Mesendoderm (in vitro differentiated cells): ENCODE results near the gene OPCML.
A peak's percentile ranks its signal among the peaks of the same experiment; 100 is the strongest.

Experiments used
- DNase-seq: peaks from one replicate; pipeline ENCODE4 v3.0.0; 2013
- H2AK5ac ChIP-seq: 2 replicates; pipeline ENCODE4 v1.6.1; 2013; ENCODE audit warnings: low read length, inconsistent platforms
- H2BK120ac ChIP-seq: 2 replicates; pipeline ENCODE4 v1.6.1; 2013; ENCODE audit warnings: low read depth, mild to moderate bottlenecking, low read length, moderate library complexity, mixed read lengths
- H2BK15ac ChIP-seq: replicated peaks from 2 replicates; pipeline ENCODE4 v1.6.1; 2013; ENCODE audit warnings: low read depth, mild to moderate bottlenecking, moderate library complexity
- H2BK5ac ChIP-seq: 2 replicates; pipeline ENCODE4 v1.6.1; 2013; ENCODE audit warnings: low read length, inconsistent platforms
- H3K18ac ChIP-seq: 2 replicates; pipeline ENCODE4 v1.6.1; 2013; ENCODE audit warnings: mild to moderate bottlenecking, low read length, mixed read lengths
- H3K23ac ChIP-seq: one replicate; pipeline ENCODE4 v1.6.1; 2013; ENCODE audit warnings: low read length
- H3K27ac ChIP-seq: 2 replicates; pipeline ENCODE4 v1.5.1; 2013; ENCODE audit warnings: low read depth, mild to moderate bottlenecking, inconsistent platforms, low read length, moderate library complexity
- H3K27me3 ChIP-seq: 2 replicates; pipeline ENCODE4 v1.6.1; 2013; ENCODE audit warnings: low read length, control low read depth, mild to moderate bottlenecking, inconsistent platforms; ENCODE audit not compliant: insufficient read depth, poor library complexity
- H3K36me3 ChIP-seq: 2 replicates; pipeline ENCODE4 v1.6.1; 2013; ENCODE audit warnings: low read length, inconsistent platforms; ENCODE audit not compliant: control insufficient read depth, insufficient read depth
- H3K4ac ChIP-seq: one replicate; pipeline ENCODE4 v1.6.1; 2013; ENCODE audit warnings: low read depth, mild to moderate bottlenecking, low read length, moderate library complexity
- H3K4me1 ChIP-seq: 2 replicates; pipeline ENCODE4 v1.6.1; 2013; ENCODE audit warnings: low read depth, low read length, inconsistent platforms; ENCODE audit not compliant: control insufficient read depth
- H3K4me2 ChIP-seq: 2 replicates; pipeline ENCODE4 v1.6.1; 2013; ENCODE audit warnings: low read length
- H3K4me3 ChIP-seq: 2 replicates; pipeline ENCODE4 v1.5.1; 2013; ENCODE audit warnings: mild to moderate bottlenecking, low read length
- H3K56ac ChIP-seq: one replicate; pipeline ENCODE4 v1.6.1; 2013; ENCODE audit warnings: low read length
- H3K79me1 ChIP-seq: 2 replicates; pipeline ENCODE4 v1.6.1; 2013; ENCODE audit warnings: low read length, inconsistent platforms
- H3K79me2 ChIP-seq: 2 replicates; pipeline ENCODE4 v1.6.1; 2013; ENCODE audit warnings: mild to moderate bottlenecking, low read length; ENCODE audit not compliant: control insufficient read depth, insufficient read depth
- H3K9ac ChIP-seq: 2 replicates; pipeline ENCODE4 v1.6.1; 2013; ENCODE audit warnings: low read length, inconsistent platforms
- H4K5ac ChIP-seq: one replicate; pipeline ENCODE4 v1.6.1; 2013; ENCODE audit warnings: low read length
- H4K8ac ChIP-seq: one replicate; pipeline ENCODE4 v1.6.1; 2013; ENCODE audit warnings: low read depth, mild to moderate bottlenecking, control low read depth, low read length, moderate library complexity
- whole genome bisulfite sequencing: extraction: QIAGEN DNeasy Blood & Tissue Kit; methylation state at CpG from one replicate; pipeline ENCODE4 v1.1.7; 2013; ENCODE audit warnings: low lambda C conversion rate, missing lambda C conversion rate; ENCODE audit not compliant: insufficient coverage; ENCODE audit errors: extremely low coverage; 5-methylcytosine and 5-hydroxymethylcytosine counted together

The OPCML gene

GRCh38 chr11:133399294-133399693, 133.0 kb downstream of the OPCML start:
- Histone ChIP-seq H3K9ac (no peak overlapping the region), H3K4me1 (no peaks in the 10 kb centered on the region), H3K4me3 (no peak overlapping the region), H3K23ac (no peak overlapping the region), H3K27ac (no peak overlapping the region), H3K79me2 (no peaks in the 10 kb centered on the region), H3K56ac (no peak overlapping the region), H3K79me1 (no peaks in the 10 kb centered on the region), H3K18ac (no peak overlapping the region), H4K8ac (no peak overlapping the region), H2BK5ac (no peak overlapping the region), H2BK15ac (no peak overlapping the region), H3K36me3 (no peaks in the 10 kb centered on the region), H2BK120ac (no peak overlapping the region), H2AK5ac (no peak overlapping the region), H3K4ac (no peak overlapping the region), H3K27me3 (no peaks in the 10 kb centered on the region), H3K4me2 (no peak overlapping the region), H4K5ac (no peak overlapping the region)
- no peak for DNase-seq
- WGBS: no CpG with 5 or more reads among the region's 2 CpGs

GRCh38 chr11:133390803-133391202, 141.5 kb downstream of the OPCML start:
- no peaks in the 10 kb centered on the region for H3K79me1 ChIP-seq
- no peak overlapping the region for H2BK15ac ChIP-seq
- no peak overlapping the region for H2BK5ac ChIP-seq

GRCh38 chr11:133388975-133389568, 143.2 kb downstream of the OPCML start:
- Histone ChIP-seq H3K4ac (no peak overlapping the region), H3K9ac (no peak overlapping the region), H3K23ac (no peak overlapping the region), H2BK120ac (no peak overlapping the region), H3K79me2 (no peaks in the 10 kb centered on the region), H3K18ac (no peak overlapping the region), H3K4me3 (no peak overlapping the region), H3K36me3 (no peaks in the 10 kb centered on the region), H2BK15ac (no peak overlapping the region), H4K8ac (no peak overlapping the region), H2AK5ac (no peak overlapping the region), H3K79me1 (no peaks in the 10 kb centered on the region), H2BK5ac (no peak overlapping the region), H3K4me2 (no peak overlapping the region), H3K27ac (no peak overlapping the region), H4K5ac (no peak overlapping the region), H3K4me1 (no peaks in the 10 kb centered on the region), H3K27me3 (no peaks in the 10 kb centered on the region), H3K56ac (no peak overlapping the region)
- peak; percentile 34 for DNase-seq
- WGBS: 100% methylated on average over 1 of the region's 5 CpGs

More at GRCh38 chr11:133390803-133391202, 141.5 kb downstream of the OPCML start:
- Histone ChIP-seq H3K23ac (no peak overlapping the region), H3K27ac (no peak overlapping the region), H3K36me3 (no peaks in the 10 kb centered on the region), H3K56ac (no peak overlapping the region), H3K4me1 (no peaks in the 10 kb centered on the region), H4K8ac (no peak overlapping the region), H4K5ac (no peak overlapping the region), H2BK120ac (no peak overlapping the region), H3K18ac (no peak overlapping the region), H3K79me2 (no peaks in the 10 kb centered on the region), H3K4me3 (no peak overlapping the region), H3K4ac (no peak overlapping the region), H3K27me3 (no peaks in the 10 kb centered on the region), H2AK5ac (no peak overlapping the region), H3K9ac (no peak overlapping the region), H3K4me2 (no peak overlapping the region)
- WGBS: no CpG with 5 or more reads among the region's 14 CpGs
- DNase-seq: no peak

- H4K5ac ChIP-seq: no peak overlapping the region
- H3K4me1 ChIP-seq: no peaks in the 10 kb centered on the region
- no peak overlapping the region for H2BK15ac ChIP-seq
- no peak overlapping the region for H3K56ac ChIP-seq
- no CpG with 5 or more reads among the region's 2 CpGs for WGBS
- no peak overlapping the region for H3K27ac ChIP-seq
- H3K36me3 ChIP-seq: no peaks in the 10 kb centered on the region
- H4K8ac ChIP-seq: no peak overlapping the region
- no peaks in the 10 kb centered on the region for H3K79me1 ChIP-seq
- no peak overlapping the region for H3K4me3 ChIP-seq
- H3K4ac ChIP-seq: no peak overlapping the region
- no peak overlapping the region for H3K23ac ChIP-seq
- no peak overlapping the region for H2AK5ac ChIP-seq
- no peaks in the 10 kb centered on the region for H3K79me2 ChIP-seq
- no peak for DNase-seq
- H3K4me2 ChIP-seq: no peak overlapping the region
- H2BK120ac ChIP-seq: no peak overlapping the region
- no peak overlapping the region for H2BK5ac ChIP-seq
- no peak overlapping the region for H3K18ac ChIP-seq
- H3K27me3 ChIP-seq: no peaks in the 10 kb centered on the region
- no peak overlapping the region for H3K9ac ChIP-seq
Observed at GRCh38 chr11:133388260-133388659, 144.0 kb downstream of the OPCML start.

- H3K4ac ChIP-seq: no peak overlapping the region
- H3K9ac ChIP-seq: no peak overlapping the region
- H2AK5ac ChIP-seq: no peak overlapping the region
- H3K27ac ChIP-seq: no peak overlapping the region
- no peak overlapping the region for H3K23ac ChIP-seq
- no peak overlapping the region for H2BK5ac ChIP-seq
- H4K8ac ChIP-seq: no peak overlapping the region
- no peaks in the 10 kb centered on the region for H3K27me3 ChIP-seq
- no peak overlapping the region for H3K4me3 ChIP-seq
- H3K4me2 ChIP-seq: no peak overlapping the region
- DNase-seq: no peak
- no peak overlapping the region for H2BK120ac ChIP-seq
- no peak overlapping the region for H3K56ac ChIP-seq
- no peaks in the 10 kb centered on the region for H3K79me2 ChIP-seq
- no peaks in the 10 kb centered on the region for H3K79me1 ChIP-seq
- H3K36me3 ChIP-seq: no peaks in the 10 kb centered on the region
- H4K5ac ChIP-seq: no peak overlapping the region
- no peaks in the 10 kb centered on the region for H3K4me1 ChIP-seq
- no CpG with 5 or more reads among the region's 4 CpGs for WGBS
- H3K18ac ChIP-seq: no peak overlapping the region
- no peak overlapping the region for H2BK15ac ChIP-seq
Observed at GRCh38 chr11:133386852-133387251, 145.4 kb downstream of the OPCML start.

- Histone ChIP-seq H3K79me2 (no peaks in the 10 kb centered on the region), H3K23ac (no peak overlapping the region), H3K4ac (no peak overlapping the region), H3K18ac (no peak overlapping the region), H3K56ac (no peak overlapping the region), H2BK15ac (no peak overlapping the region), H4K5ac (no peak overlapping the region), H3K79me1 (no peaks in the 10 kb centered on the region), H3K36me3 (no peaks in the 10 kb centered on the region), H3K4me2 (no peak overlapping the region), H4K8ac (no peak overlapping the region), H3K27me3 (no peaks in the 10 kb centered on the region), H3K4me1 (no peaks in the 10 kb centered on the region), H3K27ac (no peak overlapping the region), H3K9ac (no peak overlapping the region), H2AK5ac (no peak overlapping the region), H2BK120ac (no peak overlapping the region), H2BK5ac (no peak overlapping the region), H3K4me3 (no peak overlapping the region)
- no peak for DNase-seq
- no CpG with 5 or more reads among the region's 4 CpGs for WGBS
Observed at GRCh38 chr11:133386262-133386661, 146.0 kb downstream of the OPCML start.
